ENCODE measurements around the gene AMIGO2.
A peak's percentile ranks its signal among the peaks of the same experiment; 100 is the strongest.

Gene AMIGO2

GRCh38 chr12:47079468-47079980, at the start of gene AMIGO2, which contains the start of gene PCED1B:
TSS of gene AMIGO2 (minus strand) at chr12:47079959. CDS start at chr12:47079002, 957 bp downstream.
TSS of gene PCED1B (plus strand) at chr12:47079621. CDS start at chr12:47235064, 155,443 bp downstream.
- Histone ChIP-seq H3K27ac (ENCODE audit: poor library complexity, severe bottlenecking) (peak within 1 kb of the TSS; percentile 99), H3K9me3 (ENCODE audit: severe bottlenecking) (no peaks in the 10 kb centered on the region), H3K36me3 (ENCODE audit: low read depth) (peaks cover 30% of the 10 kb centered on the region), H3K4me3 (ENCODE audit: severe bottlenecking) (peak within 1 kb of the TSS; percentile 82), H3K4me1 (ENCODE audit: insufficient read depth, poor library complexity, severe bottlenecking) (peaks cover 58% of the 10 kb centered on the region), H3K27me3 (ENCODE audit: insufficient read depth, poor library complexity, severe bottlenecking) (no peaks in the 10 kb centered on the region)
- TF ChIP-seq, protein P1, sequence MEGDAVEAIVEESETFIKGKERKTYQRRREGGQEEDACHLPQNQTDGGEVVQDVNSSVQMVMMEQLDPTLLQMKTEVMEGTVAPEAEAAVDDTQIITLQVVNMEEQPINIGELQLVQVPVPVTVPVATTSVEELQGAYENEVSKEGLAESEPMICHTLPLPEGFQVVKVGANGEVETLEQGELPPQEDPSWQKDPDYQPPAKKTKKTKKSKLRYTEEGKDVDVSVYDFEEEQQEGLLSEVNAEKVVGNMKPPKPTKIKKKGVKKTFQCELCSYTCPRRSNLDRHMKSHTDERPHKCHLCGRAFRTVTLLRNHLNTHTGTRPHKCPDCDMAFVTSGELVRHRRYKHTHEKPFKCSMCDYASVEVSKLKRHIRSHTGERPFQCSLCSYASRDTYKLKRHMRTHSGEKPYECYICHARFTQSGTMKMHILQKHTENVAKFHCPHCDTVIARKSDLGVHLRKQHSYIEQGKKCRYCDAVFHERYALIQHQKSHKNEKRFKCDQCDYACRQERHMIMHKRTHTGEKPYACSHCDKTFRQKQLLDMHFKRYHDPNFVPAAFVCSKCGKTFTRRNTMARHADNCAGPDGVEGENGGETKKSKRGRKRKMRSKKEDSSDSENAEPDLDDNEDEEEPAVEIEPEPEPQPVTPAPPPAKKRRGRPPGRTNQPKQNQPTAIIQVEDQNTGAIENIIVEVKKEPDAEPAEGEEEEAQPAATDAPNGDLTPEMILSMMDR (IDR thresholded peaks at IDR 0.05; ENCODE audit: poor library complexity, severe bottlenecking) = peak; percentile 51
- peak; percentile 75 for DNase-seq (ENCODE audit: low spot score)
- ATAC-seq (ENCODE audit: low read depth) = peak; percentile 40

DNA sequence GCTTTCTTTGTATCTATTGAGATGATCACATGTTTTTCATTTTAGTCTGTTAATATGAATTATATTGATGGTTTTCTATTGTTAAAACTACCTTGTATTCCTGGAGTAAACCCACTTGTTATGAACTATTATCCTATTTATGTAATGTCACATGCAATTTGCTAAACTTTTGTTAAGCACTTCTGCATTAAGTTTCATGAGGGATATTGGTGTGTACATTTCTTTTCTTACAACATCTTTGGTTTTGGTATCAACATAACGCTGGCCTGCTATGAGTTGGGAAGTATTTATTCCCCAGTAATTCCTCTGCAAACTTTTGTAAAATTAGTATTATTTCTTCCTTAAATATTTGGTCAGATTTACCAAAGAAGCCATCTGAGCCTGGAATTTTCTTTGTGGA, 46.5 kb upstream of the AMIGO2 start:
- Histone ChIP-seq H3K4me3 (ENCODE audit: severe bottlenecking) (no peak overlapping the region), H3K27ac (ENCODE audit: poor library complexity, severe bottlenecking) (no peak overlapping the region), H3K9me3 (ENCODE audit: severe bottlenecking) (no peaks in the 10 kb centered on the region), H3K27me3 (ENCODE audit: insufficient read depth, poor library complexity, severe bottlenecking) (no peaks in the 10 kb centered on the region), H3K36me3 (ENCODE audit: low read depth) (no peaks in the 10 kb centered on the region; the same call in 1 of the 2 replicates), H3K4me1 (ENCODE audit: insufficient read depth, poor library complexity, severe bottlenecking) (peaks cover 13% of the 10 kb centered on the region)
- ATAC-seq (ENCODE audit: low read depth) (no peak), DNase-seq (ENCODE audit: low spot score) (no peak)
- TF ChIP-seq, protein P1 (IDR thresholded peaks at IDR 0.05; ENCODE audit: poor library complexity, severe bottlenecking) = no peak

DNA sequence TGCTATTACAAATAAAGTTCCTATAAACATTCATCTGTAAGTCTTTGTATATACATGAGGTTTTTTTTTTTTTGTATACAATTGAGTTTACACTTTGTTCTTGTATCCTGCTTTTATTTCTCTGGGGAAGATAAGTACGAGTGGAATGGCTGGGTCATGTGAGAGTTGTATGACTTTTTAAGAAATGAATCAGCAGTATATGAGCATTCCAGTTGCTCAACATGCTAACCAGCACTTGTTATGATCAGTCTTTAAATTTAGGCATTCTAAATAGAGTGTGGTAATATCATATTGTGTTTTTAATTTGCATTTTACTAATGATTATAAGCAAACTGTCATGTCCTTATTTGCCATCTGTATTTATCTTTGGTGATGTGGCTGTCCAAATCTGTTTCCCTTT, 44.7 kb upstream of the AMIGO2 start:
- TF ChIP-seq, protein P1 (IDR thresholded peaks at IDR 0.05; ENCODE audit: poor library complexity, severe bottlenecking) = no peak
- DNase-seq (ENCODE audit: low spot score) = no peak
- peaks cover 15% of the 10 kb centered on the region for H3K4me1 ChIP-seq (ENCODE audit: insufficient read depth, poor library complexity, severe bottlenecking)
- H3K9me3 ChIP-seq (ENCODE audit: severe bottlenecking) = no peaks in the 10 kb centered on the region
- H3K27me3 ChIP-seq (ENCODE audit: insufficient read depth, poor library complexity, severe bottlenecking) = no peaks in the 10 kb centered on the region
- no peaks in the 10 kb centered on the region; the same call in 1 of the 2 replicates for H3K36me3 ChIP-seq (ENCODE audit: low read depth)
- H3K4me3 ChIP-seq (ENCODE audit: severe bottlenecking) = no peak overlapping the region
- H3K27ac ChIP-seq (ENCODE audit: poor library complexity, severe bottlenecking) = no peak overlapping the region
- peak; percentile 61; the same call in 1 of the 3 replicates for ATAC-seq (ENCODE audit: low read depth)

DNA sequence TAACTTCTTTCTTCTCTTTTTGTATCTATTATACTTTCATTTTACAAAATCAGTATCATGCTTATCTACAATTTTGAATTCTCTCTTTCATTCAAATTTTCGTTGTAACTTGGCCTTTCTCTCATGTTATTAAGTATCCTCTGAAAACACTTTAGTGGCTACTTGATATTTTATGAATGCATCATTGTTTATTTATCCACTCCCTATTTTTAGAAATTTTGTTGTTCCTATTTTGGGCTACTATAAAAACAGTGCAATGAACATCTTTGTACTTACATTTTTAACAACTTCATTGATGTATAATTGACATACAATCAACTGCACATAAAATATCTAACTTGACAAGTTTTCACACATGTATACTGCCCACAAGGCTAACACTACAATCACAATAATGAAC, 44.0 kb upstream of the AMIGO2 start:
- Histone ChIP-seq H3K27ac (ENCODE audit: poor library complexity, severe bottlenecking) (no peak overlapping the region), H3K4me1 (ENCODE audit: insufficient read depth, poor library complexity, severe bottlenecking) (peaks cover 15% of the 10 kb centered on the region), H3K27me3 (ENCODE audit: insufficient read depth, poor library complexity, severe bottlenecking) (no peaks in the 10 kb centered on the region), H3K36me3 (ENCODE audit: low read depth) (no peaks in the 10 kb centered on the region; the same call in 1 of the 2 replicates), H3K4me3 (ENCODE audit: severe bottlenecking) (no peak overlapping the region), H3K9me3 (ENCODE audit: severe bottlenecking) (no peaks in the 10 kb centered on the region)
- ATAC-seq (ENCODE audit: low read depth) (no peak), DNase-seq (ENCODE audit: low spot score) (no peak)
- TF ChIP-seq, protein P1 (IDR thresholded peaks at IDR 0.05; ENCODE audit: poor library complexity, severe bottlenecking) = no peak

GRCh38 chr12:47122602-47123001, 42.8 kb upstream of the AMIGO2 start:
- no peaks in the 10 kb centered on the region for H3K27me3 ChIP-seq (ENCODE audit: insufficient read depth, poor library complexity, severe bottlenecking)
- H3K4me1 ChIP-seq (ENCODE audit: insufficient read depth, poor library complexity, severe bottlenecking) = peaks cover 15% of the 10 kb centered on the region
- no peaks in the 10 kb centered on the region for H3K9me3 ChIP-seq (ENCODE audit: severe bottlenecking)
- no peak overlapping the region for H3K27ac ChIP-seq (ENCODE audit: poor library complexity, severe bottlenecking)
- H3K4me3 ChIP-seq (ENCODE audit: severe bottlenecking) = no peak overlapping the region
- TF ChIP-seq, protein P1 (IDR thresholded peaks at IDR 0.05; ENCODE audit: poor library complexity, severe bottlenecking) = no peak
- no peaks in the 10 kb centered on the region; the same call in 1 of the 2 replicates for H3K36me3 ChIP-seq (ENCODE audit: low read depth)
- no peak for ATAC-seq (ENCODE audit: low read depth)
- DNase-seq (ENCODE audit: low spot score) = no peak

All from RWPE2 (cell line).